Stimulated activated CD4-positive, alpha-beta T cell treated with anti-CD3 and anti-CD28 coated beads, Interleukin-1b, Interleukin-23, amount 100 ng/mL, for 48 hours (primary cell): ENCODE results near the gene KRTAP20-1.

Experiments used
- DNase-seq: peaks from one replicate; pipeline ENCODE4 v3.0.0-alpha.2; 2020

The KRTAP20-1 gene, protein sequence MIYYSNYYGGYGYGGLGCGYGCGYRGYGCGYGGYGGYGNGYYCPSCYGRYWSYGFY

DNA sequence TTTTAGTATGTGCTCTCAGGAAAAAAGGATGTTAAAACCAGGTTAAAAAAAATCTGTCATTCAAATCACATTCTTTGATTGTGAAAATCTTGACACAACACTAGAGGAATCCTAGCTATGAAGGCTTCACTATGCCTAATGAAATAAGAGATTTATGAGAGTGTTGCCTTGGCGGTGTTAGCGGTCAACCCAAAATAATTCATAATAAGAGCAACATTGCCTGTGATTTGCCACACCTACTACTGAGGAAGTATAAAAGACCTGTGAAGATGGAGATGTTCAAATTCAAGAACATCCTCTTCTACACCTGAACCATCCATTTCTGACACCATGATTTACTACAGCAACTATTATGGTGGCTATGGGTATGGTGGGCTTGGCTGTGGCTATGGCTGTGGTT lies at the start of gene KRTAP20-1:
KRTAP20-1 (plus strand) TSS at position 301 of the 400 bp plus-strand sequence; CDS start at position 331, 30 bp downstream.
- no peak for DNase-seq

- no peak for DNase-seq
These were observed 48.6 kb upstream of the KRTAP20-1 start for GRCh38 chr21:30567617-30568016.

- DNase-seq = no peak
These were observed 38.5 kb upstream of the KRTAP20-1 start for GRCh38 chr21:30577766-30578165.

GRCh38 chr21:30579346-30579745 lies 36.9 kb upstream of the KRTAP20-1 start:
- no peak for DNase-seq

DNA sequence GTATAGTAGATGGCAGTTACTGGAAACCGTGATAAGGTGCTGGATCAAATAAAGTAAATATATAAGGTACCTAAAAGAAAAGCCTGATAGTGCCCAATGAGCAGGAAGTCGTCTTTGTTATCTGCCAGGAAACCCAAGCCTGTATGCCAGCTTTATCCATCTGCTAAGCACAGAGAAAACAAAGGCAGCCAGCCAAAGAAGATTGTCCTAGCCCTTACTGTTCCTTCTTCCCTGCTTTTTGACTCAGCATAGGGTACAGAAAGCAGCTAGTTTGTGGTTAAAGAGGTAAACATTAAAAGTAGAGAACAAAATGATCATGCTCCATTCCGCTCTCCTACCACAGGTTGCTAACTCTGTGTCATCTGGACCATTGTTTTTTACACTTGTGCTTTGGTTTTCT lies 36.1 kb upstream of the KRTAP20-1 start:
- DNase-seq = no peak

GRCh38 chr21:30582870-30583269 lies 33.4 kb upstream of the KRTAP20-1 start:
- DNase-seq = no peak

DNA sequence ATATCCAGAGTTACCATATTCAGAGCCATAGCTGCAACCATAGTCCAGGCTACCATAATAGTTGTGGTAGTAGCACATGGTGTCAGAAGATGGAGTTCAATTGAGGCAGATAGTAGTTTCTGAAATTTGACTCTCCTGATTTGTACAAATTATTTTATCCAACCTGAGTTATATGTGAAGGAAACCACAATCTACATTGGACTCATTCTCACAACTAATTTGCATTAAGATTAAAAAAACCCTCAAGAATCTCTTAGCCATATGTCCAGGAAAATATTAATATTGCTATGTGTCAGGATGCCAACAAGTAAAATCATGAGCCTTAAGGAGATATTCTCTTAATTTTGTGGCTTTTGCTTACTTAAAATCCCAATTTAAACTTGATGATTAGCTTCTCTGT lies 25.9 kb upstream of the KRTAP20-1 start, which contains the start of gene KRTAP22-2:
KRTAP22-2 (minus strand) TSS at position 101 of the 400 bp plus-strand sequence.
- no peak for DNase-seq

- DNase-seq = no peak
These were observed 24.1 kb upstream of the KRTAP20-1 start, which contains the start of gene KRTAP6-3 for GRCh38 chr21:30592140-30592539. Gene KRTAP6-3, plus strand, starts transcription at chr21:30592440. Its CDS starts 6 bp downstream, at chr21:30592446.

- no peak for DNase-seq
These were observed 17.4 kb upstream of the KRTAP20-1 start, which contains the start of gene KRTAP6-2 for GRCh38 chr21:30598802-30599201. Gene KRTAP6-2, minus strand, starts transcription at chr21:30598902. Its CDS starts 28 bp downstream, at chr21:30598874.

DNA sequence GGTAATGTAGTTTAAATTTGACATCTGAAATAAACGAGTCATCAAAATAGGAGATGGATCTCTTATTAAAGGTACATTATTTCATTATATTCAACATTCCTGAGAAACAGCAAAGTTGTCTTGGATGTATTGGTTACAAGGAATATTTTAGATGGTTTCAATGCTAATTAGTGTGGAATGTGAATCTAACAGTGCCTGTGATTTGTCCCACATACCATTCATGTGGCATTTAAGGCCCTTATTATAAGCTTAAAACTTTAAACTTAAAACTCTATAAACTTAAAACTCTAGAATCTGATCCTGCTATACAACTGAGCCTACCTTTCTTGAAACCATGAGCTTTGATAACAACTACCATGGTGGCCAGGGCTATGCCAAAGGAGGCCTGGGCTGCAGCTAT lies 15.4 kb upstream of the KRTAP20-1 start, which contains the start of gene KRTAP22-1:
KRTAP22-1 (plus strand) TSS at position 301 of the 400 bp plus-strand sequence.
- DNase-seq = no peak

DNA sequence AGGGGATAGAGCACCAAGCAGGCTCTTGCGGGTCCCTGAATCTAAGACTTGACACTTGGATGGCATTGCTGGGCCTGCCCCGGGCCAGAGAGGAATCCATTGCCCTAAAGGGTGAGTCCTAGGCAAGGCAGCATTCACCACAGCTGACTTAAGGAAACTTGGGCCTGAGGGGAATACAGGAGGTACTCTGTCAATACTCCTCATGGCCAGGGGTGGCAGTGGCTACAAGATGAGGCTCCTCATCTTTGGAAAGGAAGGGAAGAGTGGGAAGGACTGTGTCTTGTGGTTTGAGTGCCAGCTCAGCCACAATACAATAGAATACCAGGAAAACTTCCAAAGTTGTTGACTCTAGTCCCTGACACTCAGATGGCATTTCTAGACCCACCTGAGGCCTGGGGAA lies 10.3 kb upstream of the KRTAP20-1 start:
- no peak for DNase-seq

GRCh38 chr21:30612132-30612531 lies 4.1 kb upstream of the KRTAP20-1 start:
- DNase-seq = no peak

DNA sequence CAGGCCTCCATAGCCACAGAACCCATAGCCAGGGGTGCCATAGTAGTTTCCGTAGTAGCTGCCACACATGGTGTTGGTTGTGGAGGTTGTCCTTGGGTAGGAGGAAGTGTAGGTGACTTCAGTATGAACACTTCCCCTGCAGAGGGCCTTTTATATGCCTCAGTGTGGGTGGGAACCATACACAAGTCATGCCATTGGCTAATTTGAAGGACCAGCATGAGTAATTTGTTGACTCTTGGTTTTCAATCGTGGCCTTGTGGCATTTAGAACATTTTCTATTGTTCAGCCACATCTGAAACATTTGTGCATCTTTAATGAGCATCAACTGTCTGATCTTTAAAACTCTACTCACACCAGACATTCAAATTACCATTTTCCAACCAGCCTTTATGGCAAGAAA lies 2.4 kb upstream of the KRTAP20-1 start, which contains the start of gene KRTAP6-1:
KRTAP6-1 (minus strand) TSS at position 95 of the 400 bp plus-strand sequence; CDS start at position 69, 26 bp downstream.
- no peak for DNase-seq

DNA sequence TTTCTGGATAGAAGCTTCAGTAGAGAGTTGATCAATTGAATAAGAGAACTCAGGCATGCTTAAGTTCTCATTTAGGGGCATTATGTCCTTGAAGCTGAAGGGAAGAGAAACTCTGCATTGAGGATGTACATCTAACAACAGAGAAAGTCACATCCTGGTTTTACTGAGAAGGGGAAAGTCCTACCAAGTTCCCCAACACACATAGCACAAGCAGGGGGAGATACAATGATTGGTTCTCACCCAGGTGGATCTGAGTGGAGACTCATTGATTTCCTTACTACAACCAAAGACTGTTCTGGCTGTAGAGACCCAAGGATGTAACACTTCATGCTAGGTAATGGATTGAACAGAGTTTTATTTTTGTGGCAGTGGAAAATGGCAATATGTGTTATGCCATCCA lies 1.0 kb upstream of the KRTAP20-1 start:
- DNase-seq = no peak

DNA sequence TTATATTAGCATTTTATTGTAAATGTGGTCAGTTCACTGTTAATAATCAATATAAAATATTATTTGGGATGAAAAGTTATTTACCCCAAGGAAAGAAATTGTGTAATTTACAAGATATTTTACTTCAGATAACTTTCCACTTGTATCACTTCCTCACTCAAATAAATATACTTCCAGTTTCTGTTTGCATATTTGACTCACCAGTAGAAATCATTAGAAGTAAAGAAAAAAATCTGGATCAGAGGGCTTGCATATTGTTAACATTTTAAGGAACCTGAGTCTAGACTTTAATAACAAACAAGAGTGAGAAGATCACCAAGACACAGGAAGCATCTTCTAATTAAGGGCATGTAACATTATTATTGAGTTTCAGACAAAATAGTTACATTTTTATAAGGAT lies 3.9 kb downstream of the KRTAP20-1 start:
- no peak for DNase-seq

DNA sequence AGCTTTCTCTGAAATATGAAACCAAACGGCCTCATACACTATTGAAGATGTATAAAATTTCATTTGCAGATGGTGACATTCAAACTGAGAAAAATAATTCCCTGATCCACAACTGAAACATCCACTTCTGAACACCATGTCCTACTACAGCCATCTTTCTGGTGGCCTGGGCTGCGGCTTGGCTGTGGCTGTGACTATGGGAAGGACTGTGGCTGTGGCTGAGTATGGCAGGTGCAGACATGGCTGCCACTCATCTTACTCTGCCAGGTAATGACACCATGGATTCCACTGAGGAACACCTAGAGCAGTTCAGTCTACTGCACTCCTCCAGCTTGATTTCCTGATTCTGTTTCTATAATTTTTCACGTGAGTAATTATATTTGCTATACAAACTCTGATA lies 4.3 kb downstream of the KRTAP20-1 start, which contains the start of gene KRTAP20-4:
KRTAP20-4 (plus strand) TSS at position 106 of the 400 bp plus-strand sequence.
- no peak for DNase-seq

DNA sequence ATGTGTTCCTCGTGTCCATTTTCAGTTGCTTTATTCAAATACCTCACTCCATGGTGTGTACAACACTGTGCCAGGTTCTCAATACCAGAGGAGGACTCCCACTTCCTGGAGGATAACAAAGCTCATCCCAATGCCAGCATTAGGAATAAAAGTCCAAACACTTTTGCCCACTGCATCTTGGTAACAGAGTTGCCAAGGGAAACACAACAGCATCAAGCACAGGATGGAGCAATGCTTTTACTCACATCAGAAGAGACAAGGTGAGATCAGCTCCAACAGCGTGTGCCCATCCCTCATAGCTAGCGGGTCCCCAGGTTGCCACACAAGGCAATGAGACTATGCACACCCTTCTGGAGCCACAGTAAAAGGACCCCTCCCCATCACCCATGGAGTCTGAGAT lies 7.1 kb downstream of the KRTAP20-1 start:
- DNase-seq = no peak

- DNase-seq = no peak
These were observed 9.4 kb downstream of the KRTAP20-1 start for GRCh38 chr21:30625449-30626165.

DNA sequence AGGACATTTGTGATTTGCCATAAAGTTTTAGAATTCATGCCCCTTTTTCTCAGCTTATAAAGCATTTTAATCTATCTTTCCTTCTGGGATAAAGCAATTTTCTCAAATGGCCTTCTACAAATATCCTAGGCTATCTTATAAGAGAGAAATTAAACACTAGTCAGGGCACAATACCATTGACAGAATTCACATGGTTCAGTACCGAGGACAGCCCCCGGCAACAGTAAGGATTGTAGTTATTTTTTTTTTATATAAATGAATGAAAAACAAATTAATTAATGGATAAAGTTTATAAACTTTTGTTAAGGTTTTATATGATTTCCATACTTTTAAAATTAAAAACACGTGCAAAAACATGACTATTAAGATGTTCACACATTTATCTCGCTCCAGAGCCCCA lies 11.9 kb downstream of the KRTAP20-1 start:
- DNase-seq = no peak

DNA sequence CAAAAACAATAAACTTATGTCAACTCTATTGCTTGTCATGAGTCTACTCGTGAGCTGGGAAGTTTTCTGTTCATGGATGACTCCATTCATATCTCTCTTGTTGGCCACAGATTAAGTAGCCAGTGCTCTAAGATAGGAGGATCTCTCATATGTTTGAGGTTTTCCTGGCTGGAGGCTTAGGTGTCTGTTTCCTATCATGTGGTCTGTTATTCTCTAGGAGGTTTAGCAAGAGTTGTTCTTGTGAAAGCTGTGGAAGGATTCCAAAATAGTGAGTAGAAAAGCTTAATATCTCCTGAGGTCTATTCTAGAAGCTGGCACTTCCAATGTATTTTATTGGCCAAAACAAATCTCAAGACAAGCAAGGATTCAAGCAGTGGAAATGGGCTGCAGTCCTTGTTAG lies 13.0 kb downstream of the KRTAP20-1 start:
- no peak for DNase-seq

DNA sequence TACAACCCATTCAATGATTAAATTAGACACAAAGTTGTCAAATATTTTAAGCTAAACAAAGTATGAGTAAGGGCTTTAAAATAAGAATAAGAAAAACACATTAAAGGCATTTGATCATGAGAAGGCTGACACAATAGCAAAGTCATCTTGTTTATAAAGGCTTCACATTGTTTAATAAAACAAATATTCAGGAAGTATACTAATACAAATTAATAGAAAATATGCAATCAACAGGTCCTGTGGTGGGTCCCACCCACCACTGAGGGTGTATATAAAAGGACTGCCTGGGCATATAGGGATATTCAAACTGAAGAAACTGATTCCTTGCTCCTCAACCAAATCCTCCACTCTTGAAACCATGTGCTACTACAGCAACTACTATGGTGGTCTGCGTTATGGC lies 18.7 kb downstream of the KRTAP20-1 start, which contains the start of gene KRTAP20-2:
KRTAP20-2 (plus strand) TSS at position 301 of the 400 bp plus-strand sequence; CDS start at position 359, 58 bp downstream.
- no peak for DNase-seq

- no peak for DNase-seq
These were observed 22.5 kb downstream of the KRTAP20-1 start for GRCh38 chr21:30638686-30639085.

DNA sequence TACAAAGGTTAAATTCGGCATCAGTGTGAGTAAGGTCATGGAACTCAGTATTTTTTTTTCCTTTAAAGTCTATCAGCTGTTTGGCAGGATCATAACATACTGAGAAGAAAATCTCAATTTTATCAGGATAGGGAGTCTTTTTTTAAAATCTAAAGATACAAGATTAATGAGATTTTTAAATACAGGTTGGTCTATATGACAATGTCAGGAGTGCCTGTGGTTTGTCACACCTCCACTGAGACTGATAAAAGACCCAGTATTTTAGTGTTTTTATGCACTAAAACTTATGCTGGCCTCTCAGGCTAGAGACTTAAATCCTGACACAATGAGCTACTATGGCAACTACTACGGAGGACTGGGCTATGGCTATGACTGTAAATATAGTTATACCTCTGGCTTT lies 26.3 kb downstream of the KRTAP20-1 start, which contains the start of gene KRTAP20-3:
KRTAP20-3 (plus strand) TSS at position 301 of the 400 bp plus-strand sequence.
- DNase-seq = no peak

DNA sequence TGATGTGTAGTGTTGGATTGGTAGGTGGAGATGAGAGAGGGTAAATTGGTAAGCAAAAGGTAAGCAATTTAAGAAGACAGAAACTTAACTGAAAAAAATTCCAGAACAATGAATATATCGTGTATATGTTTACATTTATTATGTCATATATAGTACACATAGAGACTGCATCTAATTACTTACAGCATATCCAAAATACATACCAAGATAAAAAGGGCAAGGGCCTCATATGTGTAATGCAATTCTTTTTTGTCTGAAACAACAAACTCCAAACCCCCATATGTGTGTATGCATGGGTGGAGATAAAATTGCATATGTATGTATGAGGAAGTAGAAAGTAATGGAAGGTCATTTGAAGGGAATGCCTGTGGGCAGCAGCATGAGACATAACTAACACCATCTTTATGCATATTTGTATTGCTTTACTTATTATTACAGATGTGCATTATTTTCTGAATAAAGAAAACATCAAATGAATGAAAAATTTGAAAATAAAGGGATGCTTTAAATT lies 30.7 kb downstream of the KRTAP20-1 start:
- DNase-seq = no peak
